SKM-1 treated with dmso at 0.1 percent for 144 hours (cell line): ENCODE data around the gene DDX25.
"Not testable (repeated sequence)": the region's sequence is repeated elsewhere in the genome, so short reads cannot be mapped to it uniquely, and the experiment has no call there.

ENCODE experiments used
- DNase-seq: peaks from one replicate; lab custom pipeline; 2025; ENCODE audit not compliant: unreplicated experiment; lab: John Stamatoyannopoulos, UW

Gene DDX25

DNA sequence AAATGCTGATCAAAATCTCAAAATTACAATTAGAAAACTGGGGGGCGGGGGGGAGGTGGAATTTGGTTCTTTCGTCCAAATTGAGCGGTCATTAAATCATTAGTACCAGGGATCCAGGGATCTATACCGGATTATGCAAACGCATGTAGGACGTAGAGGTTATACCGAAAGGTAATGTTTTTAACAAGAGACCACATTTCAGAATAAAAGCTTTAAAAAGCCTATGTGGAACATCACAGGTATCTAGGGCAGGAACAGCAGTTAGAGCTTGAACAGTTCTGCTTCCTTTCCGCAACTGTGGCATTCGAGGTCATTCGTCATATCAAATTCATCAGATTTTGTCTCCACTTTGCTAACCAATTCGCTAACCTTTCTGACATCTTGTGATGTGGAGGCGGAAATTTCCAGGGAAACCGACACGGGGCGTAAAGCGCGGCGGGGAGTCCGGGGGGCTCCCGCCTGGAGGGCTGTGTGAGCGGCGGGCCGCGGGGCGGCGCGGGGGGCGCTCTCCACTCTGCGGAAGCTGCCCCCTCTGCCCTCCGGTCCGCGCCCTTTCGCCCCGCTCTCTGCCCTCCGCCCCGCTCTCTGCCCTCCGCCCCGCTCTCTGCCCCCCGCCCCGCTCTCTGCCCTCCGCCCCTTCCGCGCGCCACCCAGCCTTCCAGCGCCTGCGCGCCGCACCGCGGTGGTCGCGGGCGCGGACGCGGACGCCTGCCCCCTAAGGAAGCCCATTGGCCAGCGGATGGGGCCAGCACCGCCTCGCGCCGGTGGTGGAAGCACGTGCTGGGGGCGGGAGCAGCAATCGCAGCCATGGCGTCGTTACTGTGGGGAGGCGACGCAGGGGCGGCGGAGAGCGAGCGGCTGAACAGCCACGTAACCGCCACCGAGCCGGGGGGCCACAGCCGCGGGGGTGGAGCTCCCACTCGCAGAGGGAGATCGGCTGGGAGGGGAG, at the start of gene DDX25:
TSS of gene DDX25 (plus strand) at position 798 of the 949 bp plus-strand sequence. CDS start at position 808, 10 bp downstream.
- no peak for DNase-seq

- DNase-seq: not testable (repeated sequence)
Observed at GRCh38 chr11:125857670-125858069, 46.6 kb upstream of the DDX25 start.

DNA sequence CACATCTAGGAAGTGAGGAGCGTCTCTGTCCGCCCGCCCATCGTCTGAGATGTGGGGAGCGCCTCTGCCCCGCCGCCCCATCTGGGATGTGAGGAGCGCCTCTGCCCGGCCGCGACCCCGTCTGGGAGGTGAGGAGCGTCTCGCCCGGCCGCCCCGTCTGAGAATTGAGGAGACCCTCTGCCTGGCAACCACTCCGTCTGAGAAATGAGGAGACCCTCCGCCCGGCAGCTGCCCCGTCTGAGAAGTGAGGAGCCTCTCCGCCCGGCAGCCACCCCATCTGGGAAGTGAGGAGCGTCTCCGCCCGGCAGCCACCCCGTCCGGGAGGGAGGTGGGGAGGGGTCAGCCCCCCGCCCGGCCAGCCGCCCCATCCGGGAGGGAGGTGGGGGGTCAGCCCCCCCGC, 41.5 kb upstream of the DDX25 start:
- not testable (repeated sequence) for DNase-seq

DNA sequence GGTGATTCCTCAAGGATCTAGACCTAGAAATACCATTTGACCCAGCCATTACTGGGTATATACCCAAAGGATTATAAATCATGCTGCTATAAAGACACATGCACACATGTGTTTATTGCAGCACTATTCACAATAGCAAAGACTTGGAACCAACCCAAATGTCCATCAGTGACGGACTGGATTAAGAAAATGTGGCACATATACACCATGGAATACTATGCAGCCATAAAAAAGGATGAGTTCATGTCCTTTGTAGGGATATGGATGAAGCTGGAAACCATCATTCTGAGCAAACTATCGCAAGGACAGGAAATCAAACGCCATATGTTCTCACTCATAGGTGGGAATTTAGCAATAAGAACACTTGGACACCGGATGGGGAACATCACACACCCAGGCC, 39.0 kb upstream of the DDX25 start:
- DNase-seq: not testable (repeated sequence)

GRCh38 chr11:125869521-125869920, 34.8 kb upstream of the DDX25 start:
- DNase-seq: no peak

- peak; percentile 53 for DNase-seq
Observed at GRCh38 chr11:125871391-125872137, 32.7 kb upstream of the DDX25 start.

DNA sequence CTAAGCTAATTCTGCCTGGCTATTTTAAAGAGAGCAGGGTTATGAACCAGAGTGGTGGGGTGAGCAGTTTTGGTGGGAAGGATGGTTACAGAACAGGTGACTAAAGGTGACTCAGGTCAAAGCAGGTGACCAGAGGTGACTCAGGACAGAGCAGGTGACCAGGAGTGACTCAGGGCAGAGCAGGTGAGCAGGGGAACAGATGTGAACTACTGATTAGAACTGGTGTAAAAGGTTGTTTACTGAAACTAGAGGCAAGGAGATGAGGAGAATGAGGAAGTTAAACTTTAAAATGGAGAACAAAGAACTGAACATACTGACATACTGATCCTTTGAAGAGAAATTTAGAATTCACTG, 32.2 kb upstream of the DDX25 start:
- peak; percentile 11 for DNase-seq

DNA sequence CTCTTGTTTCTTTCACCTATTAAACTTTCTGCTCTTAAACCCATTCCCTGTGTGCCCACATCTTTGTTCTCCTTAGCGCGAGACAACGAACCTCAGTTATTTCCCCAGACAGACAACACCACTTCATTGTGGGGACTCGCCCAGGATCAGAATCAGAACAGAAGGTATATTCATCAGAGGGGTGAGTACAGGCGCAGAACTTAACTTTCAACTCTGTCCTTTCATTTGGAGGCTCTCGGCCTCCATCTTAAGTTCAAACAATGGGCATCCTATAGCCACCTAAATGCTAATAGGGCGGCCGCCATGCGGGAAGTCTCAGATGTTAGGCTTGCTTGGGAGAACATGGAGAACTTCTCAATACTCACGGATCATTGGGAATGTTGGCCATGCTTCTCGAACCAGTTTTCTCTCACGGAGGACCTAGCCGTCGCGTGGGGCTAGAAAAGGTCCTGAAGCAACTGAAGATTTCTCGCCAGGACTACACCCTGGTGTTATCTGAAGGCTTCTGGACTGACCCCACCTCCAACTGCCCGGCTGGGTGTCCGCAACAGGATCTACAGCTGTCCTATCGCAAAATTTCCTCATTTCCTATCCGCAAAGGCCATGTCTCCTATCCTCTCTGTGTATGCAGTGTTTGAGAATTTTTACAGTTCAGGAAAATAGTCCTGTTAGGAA, 30.3 kb upstream of the DDX25 start:
- DNase-seq: no peak

GRCh38 chr11:125874556-125875124, 29.7 kb upstream of the DDX25 start:
- DNase-seq: peak; percentile 67

DNA sequence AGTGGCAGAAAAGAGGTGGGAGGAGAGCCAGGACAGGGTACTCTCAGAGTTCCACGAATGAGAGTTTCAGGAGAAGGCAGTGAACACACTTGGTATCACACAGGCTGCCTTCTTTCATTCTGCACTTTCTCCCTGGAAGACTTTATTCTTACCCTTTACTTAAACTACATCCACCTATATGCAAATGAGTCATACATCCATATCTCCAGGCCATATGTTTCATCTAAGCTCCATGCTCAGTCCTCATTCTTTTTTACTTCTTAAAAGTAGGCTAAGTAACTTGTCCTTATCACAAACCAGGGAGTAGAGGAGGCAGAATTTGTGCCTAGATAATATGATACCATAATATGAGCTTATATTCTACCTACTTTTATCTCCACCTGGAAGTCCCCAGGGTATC, 23.0 kb upstream of the DDX25 start:
- no peak for DNase-seq

DNA sequence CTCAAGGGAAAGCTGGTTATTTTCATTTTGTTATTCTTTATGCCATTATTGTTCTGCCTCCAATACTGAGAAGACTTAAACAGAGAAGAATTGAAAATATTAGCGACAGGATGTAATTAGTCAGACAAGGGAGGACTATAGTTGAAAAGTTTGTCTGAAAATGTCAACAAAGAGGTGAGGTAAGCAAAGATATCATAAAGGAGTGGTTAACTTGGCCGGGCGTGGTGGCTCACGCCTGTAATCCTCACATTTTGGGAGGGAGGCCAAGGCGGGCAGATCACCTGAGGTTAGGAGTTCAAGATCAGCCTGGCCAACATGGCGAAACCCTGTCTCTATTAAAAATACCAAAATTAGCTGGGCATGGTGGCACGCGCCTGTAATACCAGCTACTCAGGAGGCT, 20.9 kb upstream of the DDX25 start:
- DNase-seq: no peak

- no peak for DNase-seq
Observed at GRCh38 chr11:125886997-125887372, 17.3 kb upstream of the DDX25 start.

DNA sequence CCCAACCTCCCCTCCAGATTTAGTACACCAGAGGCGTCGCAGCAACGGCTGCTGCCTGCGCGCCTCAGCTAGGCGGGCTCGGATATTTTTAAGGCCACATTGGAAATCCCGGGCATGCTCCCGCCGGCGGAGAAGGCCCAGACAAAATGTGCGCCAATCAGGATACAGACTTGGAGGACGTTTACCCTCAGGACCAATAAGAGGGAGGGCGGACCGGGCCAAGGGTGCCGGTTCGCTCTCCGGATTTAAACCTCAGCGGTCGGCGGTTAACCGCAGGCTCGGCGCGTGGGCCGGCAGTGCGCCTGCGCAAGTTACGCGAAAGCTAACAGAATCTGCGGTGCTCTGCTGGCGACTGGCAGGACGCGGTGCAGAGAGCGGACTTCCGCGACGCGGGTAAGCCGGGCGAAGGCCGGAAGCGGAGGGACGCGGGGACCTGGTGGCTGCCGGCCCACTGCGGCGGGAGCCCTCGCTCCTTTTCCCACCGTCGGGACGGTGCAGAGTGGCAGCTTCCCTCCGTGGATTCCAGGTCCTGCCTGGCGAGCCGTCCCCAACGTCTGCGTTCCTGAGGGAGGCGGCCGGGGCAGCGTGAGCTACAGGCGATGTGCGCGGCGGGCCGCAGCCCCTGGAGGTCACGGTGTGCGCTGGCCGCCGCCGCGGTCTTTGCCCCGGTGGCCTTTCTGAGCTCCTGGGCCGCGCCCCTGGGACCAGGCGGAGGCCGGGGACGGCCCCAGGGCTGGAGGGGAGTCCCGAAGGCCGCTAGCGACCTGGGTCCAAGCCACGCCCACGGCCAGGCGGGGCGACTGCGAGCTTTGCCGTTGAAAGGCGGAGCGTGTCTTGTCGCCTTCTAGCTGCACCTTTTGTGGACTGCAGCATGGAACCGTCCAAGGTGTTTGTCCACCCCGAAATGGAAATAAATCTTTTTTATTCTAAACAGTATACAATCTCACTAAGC, 16.7 kb upstream of the DDX25 start, which contains the start of gene HYLS1:
TSS of gene HYLS1 (plus strand) at position 296 of the 952 bp plus-strand sequence. CDS start 11,701 bp downstream, outside the sequence.
- DNase-seq: peak; percentile 84

DNA sequence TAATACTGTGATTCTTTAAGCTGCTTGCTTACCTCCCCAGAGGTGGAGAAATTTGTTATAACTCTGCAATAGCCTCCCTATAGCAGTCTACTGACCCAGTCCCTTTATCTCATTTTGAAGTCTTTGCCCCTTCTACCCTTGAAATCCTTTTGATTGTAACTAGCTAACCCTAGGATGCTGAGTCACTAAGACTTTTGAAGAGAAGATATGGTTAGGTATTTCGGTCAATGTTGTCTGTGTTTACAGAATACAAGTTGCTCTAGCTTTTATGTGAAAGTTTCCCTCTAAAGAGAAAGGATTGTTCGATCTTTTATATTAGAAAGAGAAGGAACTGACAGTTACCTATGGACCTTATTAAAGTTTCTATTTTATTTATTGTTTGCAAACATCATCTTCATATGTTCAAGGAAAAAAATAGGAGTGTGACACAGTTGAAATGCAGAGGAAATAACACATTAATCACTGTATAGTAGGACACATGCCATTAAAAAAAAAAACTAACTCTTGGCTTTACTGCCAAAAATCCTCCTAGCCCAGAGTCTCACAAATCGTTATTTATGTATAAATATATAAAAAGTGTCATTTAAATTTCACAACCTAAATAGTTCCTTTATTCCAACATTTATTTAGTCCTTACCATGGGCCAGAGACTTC, 13.7 kb upstream of the DDX25 start:
- DNase-seq: no peak

GRCh38 chr11:125892071-125892470, 12.2 kb upstream of the DDX25 start:
- DNase-seq: no peak

DNA sequence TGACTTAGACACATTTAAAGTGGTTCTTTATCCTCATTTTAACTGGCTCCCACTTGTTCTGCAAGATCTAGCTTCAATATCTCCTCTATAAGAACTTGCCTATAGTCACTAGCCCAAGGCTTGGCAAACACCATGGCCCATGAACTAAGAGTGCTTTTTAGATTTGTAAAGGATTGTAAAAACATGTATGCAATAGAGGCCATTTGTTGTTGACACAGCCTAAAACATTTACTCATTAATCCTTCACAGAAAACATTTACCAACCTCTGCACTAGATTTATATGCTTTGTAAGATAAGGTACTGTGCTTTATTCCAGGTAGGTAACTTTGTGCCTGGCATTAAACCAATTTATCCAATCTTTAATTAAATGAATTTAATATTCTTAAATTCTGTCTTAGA, 11.3 kb upstream of the DDX25 start:
- no peak for DNase-seq

GRCh38 chr11:125901872-125902271, 2.4 kb upstream of the DDX25 start:
- DNase-seq: no peak

DNA sequence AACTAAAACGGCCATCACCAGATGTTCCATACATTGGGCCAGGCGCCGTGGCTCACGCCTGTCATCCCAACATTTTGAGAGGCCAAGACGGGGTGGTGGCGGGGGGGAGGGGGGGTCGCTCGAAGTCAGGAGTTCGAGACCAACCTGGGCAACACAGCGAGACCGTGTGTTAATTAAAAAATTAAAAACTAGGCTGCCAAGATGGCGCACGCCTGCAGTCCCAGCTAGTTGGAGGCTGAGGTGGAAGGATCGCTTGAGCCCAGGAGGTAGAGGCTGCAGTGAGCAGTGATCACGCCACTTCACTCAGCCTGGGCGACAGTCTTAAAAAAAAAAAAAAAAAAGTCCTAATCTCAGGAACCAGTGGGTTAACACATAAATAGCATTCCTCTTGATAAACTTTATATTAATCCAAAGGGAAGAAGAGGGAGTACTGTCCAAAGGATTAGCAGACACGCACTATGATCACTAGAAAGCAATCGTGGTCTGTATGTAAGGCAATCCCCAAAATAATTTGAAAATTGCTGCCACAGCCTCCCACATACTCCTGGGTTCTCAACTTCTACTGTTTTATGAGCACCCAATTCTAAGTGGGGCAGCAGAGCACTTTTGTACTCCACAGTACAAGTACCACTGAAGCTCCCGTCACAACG, 1.9 kb upstream of the DDX25 start:
- DNase-seq: no peak
